ENCODE measurements around the gene PROCA1. TPM values are rescaled to one million over a fixed set of nuclear protein-coding genes. Genes with fewer than 3 reads are reported as not detected.

Gene PROCA1
- total RNA-seq, 1 donor from 2014 or later, result 12.0 TPM

DNA sequence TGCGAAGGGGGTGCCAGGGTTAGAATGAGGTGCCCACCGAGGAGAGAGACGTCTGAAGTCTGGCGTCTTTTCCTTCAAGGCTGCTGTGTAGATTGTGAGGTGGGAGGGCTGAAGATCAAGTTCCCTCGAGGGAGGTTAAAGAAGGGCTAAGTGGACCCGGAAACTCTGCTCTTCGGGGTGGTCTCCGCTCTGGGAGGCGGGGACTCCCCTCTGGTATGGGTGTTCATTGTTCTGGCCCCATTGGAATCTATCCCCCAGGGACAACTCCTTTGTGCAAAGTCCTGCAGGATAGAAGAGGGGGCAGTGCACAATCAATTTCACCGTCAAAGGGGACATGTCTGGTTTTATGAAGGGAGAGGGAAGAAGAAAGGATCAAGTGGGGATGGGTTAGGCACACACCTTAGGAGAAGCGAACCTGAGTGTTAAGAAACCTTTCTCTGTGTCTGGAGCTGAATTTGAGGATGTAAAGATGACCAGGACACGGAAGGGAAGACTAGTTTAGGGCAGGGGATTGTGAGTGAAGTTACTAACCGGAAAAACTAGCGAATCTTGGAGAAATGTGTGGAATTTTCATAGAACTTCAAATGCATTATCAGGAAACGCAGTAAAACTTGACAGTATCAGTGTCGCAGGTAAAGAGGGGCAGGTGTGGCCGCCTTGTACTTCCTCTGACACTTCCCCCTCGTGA, 6.8 kb upstream of the PROCA1 start:
- TF ChIP-seq, protein P1, sequence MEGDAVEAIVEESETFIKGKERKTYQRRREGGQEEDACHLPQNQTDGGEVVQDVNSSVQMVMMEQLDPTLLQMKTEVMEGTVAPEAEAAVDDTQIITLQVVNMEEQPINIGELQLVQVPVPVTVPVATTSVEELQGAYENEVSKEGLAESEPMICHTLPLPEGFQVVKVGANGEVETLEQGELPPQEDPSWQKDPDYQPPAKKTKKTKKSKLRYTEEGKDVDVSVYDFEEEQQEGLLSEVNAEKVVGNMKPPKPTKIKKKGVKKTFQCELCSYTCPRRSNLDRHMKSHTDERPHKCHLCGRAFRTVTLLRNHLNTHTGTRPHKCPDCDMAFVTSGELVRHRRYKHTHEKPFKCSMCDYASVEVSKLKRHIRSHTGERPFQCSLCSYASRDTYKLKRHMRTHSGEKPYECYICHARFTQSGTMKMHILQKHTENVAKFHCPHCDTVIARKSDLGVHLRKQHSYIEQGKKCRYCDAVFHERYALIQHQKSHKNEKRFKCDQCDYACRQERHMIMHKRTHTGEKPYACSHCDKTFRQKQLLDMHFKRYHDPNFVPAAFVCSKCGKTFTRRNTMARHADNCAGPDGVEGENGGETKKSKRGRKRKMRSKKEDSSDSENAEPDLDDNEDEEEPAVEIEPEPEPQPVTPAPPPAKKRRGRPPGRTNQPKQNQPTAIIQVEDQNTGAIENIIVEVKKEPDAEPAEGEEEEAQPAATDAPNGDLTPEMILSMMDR (IDR thresholded peaks at IDR 0.05; ENCODE audit: unreplicated experiment), result no peak
- no peak for DNase-seq (ENCODE audit: low spot score)
- H3K9me3 Mint-ChIP-seq (ENCODE audit: unreplicated experiment), result no peaks in the 10 kb centered on the region
- H3K27ac Mint-ChIP-seq (ENCODE audit: unreplicated experiment), result peak overlapping the region; percentile 76
- peaks cover 40% of the 10 kb centered on the region for H3K36me3 Mint-ChIP-seq (ENCODE audit: low read depth, unreplicated experiment)
- peaks cover 33% of the 10 kb centered on the region for H3K4me1 Mint-ChIP-seq (ENCODE audit: unreplicated experiment)
- peaks cover 24% of the 10 kb centered on the region for H3K27me3 Mint-ChIP-seq (ENCODE audit: unreplicated experiment)
- H3K4me3 Mint-ChIP-seq (ENCODE audit: unreplicated experiment), result peak overlapping the region; percentile 85

DNA sequence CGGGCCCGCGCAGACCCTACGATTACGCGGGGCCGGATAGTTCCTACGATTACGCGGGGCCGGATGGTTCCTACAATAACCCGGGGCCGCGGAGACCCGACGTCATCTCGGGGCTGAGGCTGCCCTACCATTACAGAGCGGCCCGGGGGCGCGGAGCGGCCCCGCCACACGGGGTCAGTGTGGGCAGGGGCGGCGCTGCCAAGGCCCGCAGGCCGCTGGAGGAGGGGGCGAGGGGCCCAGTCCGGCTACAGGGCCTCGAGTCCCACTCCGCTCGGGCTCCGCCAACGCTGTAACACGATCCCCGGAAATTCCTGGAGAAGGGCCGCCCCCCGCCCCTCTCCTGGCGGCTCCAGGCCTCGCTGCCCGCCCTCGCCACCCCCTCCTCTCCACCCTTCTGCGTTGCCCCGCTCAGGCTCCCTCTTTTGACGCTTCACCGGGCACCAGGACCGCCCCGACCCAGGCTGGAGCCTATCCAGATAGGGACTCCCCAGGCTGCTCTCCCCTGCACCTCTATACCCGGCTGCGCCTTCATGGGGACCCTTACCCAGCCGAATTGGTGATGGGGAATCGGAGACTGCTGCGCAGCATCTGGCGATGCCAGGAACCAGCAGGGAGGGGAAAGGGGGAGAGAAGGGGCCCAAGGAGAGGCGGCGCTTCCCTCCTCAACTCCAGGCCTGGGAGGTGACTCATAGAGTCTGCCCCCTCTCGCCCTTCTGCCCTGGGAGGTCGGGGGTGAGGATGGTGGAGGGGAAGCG, 6.1 kb upstream of the PROCA1 start, which contains the start of gene RAB34:
TSS of gene RAB34 (minus strand) at position 291 of the 755 bp plus-strand sequence. CDS start 602 bp downstream, outside the sequence.
- Mint-ChIP-seq H3K9me3 (ENCODE audit: unreplicated experiment) (no peaks in the 10 kb centered on the region), H3K4me1 (ENCODE audit: unreplicated experiment) (peaks cover 31% of the 10 kb centered on the region), H3K36me3 (ENCODE audit: low read depth, unreplicated experiment) (peaks cover 35% of the 10 kb centered on the region), H3K4me3 (ENCODE audit: unreplicated experiment) (peak within 1 kb of the TSS; percentile 85), H3K27me3 (ENCODE audit: unreplicated experiment) (peaks cover 25% of the 10 kb centered on the region), H3K27ac (ENCODE audit: unreplicated experiment) (peak within 1 kb of the TSS; percentile 76)
- DNase-seq (ENCODE audit: low spot score), result peak; percentile 78
- TF ChIP-seq, protein P1 (IDR thresholded peaks at IDR 0.05; ENCODE audit: unreplicated experiment), result no peak

DNA sequence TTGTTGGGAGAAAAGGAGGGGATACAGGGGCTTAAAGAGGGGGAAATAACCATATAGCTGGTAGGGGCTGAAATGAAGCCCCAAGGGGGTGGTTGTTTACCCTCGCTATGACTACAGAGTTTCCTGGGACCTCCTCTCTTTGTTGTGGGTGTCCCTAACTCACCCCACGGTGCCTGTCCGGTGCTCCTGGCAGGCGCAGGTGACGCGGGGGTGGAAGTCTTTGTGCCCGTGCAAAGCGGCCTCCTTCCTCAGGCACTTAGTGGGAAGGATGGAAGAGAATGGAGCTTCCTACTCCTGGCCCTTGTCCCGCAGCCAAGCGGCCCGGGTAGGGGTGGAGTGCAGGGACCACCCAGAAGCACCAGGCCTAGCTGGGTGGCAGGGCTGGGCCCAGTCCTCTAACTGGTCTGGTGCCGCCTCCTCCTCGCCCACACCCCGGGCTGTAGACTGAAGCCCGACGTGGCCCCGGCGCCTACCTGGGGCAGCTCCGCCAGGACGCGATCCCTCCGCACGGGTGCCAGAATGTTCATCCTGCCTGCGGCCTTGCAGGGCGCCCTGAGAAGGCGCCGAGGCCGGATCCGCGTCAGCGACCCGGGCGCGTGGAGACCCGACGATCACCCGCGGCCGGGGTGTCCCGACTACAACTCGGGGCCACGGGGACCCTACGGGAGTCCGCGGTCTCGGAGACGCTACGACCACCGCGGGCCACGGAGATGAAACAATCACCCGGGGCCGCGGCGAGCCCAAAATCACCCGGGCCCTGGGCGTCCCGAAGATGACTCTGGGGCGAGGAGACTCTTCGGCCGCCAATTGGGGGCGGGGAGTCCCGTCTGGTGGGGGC, 5.3 kb upstream of the PROCA1 start:
- H3K36me3 Mint-ChIP-seq (ENCODE audit: low read depth, unreplicated experiment), result peaks cover 30% of the 10 kb centered on the region
- DNase-seq (ENCODE audit: low spot score), result peak; percentile 44
- no peaks in the 10 kb centered on the region for H3K9me3 Mint-ChIP-seq (ENCODE audit: unreplicated experiment)
- H3K27me3 Mint-ChIP-seq (ENCODE audit: unreplicated experiment), result peaks cover 29% of the 10 kb centered on the region
- TF ChIP-seq, protein P1 (IDR thresholded peaks at IDR 0.05; ENCODE audit: unreplicated experiment), result no peak
- H3K4me1 Mint-ChIP-seq (ENCODE audit: unreplicated experiment), result peaks cover 35% of the 10 kb centered on the region
- peak overlapping the region; percentile 85 for H3K4me3 Mint-ChIP-seq (ENCODE audit: unreplicated experiment)
- H3K27ac Mint-ChIP-seq (ENCODE audit: unreplicated experiment), result no peak overlapping the region

DNA sequence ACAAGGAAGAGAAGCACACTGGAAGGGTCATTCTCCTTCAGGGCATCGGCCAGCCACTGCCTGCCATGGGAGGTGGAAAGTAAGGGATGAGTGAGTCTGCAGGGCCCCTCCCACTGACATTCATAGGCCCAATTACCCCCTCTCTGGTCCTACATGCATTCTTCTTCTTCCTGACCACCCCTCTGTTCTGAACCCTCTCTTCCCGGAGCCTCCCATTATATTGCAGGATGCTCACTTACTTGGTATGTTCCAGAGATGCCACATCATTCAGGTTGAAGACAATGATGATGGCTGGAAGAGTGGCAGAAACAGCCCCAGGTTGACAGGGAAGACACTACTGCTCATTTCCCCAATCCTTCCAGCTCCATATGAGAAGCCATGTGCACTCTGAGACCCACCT, 3.5 kb upstream of the PROCA1 start:
- Mint-ChIP-seq H3K36me3 (ENCODE audit: low read depth, unreplicated experiment) (peaks cover 18% of the 10 kb centered on the region), H3K4me3 (ENCODE audit: unreplicated experiment) (no peak overlapping the region), H3K4me1 (ENCODE audit: unreplicated experiment) (peaks cover 27% of the 10 kb centered on the region), H3K27ac (ENCODE audit: unreplicated experiment) (no peak overlapping the region), H3K27me3 (ENCODE audit: unreplicated experiment) (peaks cover 30% of the 10 kb centered on the region), H3K9me3 (ENCODE audit: unreplicated experiment) (no peaks in the 10 kb centered on the region)
- DNase-seq (ENCODE audit: low spot score), result no peak
- TF ChIP-seq, protein P1 (IDR thresholded peaks at IDR 0.05; ENCODE audit: unreplicated experiment), result no peak

Measured in endothelial cell (in vitro differentiated cells).